SK-N-MC (cell line): ENCODE results near the gene ZBTB20.

Experiments
- DNase-seq: peaks from one replicate; pipeline ENCODE4 v3.0.0-alpha.2; 2011; ENCODE audit warnings: low read depth, low spot score
- H3K27ac ChIP-seq: fragments of 200-600 bp; sonication (generic); 2 replicates; pipeline ENCODE4 v1.5.1; 2016; ENCODE audit warnings: mixed run types
- H3K36me3 ChIP-seq: fragments of 200-600 bp; sonication (generic); 2 replicates; pipeline ENCODE4 v1.6.1; 2017; ENCODE audit warnings: antibody characterized with exemption, low read length, mixed read lengths; ENCODE audit not compliant: insufficient read depth
- H3K4me3 ChIP-seq: fragments of 200-600 bp; sonication (generic); 2 replicates; pipeline ENCODE4 v1.5.1; 2016
- H3K9ac ChIP-seq: fragments of 200-600 bp; sonication (generic); 2 replicates; pipeline ENCODE4 v1.8.0; 2017; ENCODE audit warnings: mixed run types, mixed read lengths; ENCODE audit not compliant: insufficient read length
- H3K9me3 ChIP-seq: fragments of 200-600 bp; sonication (generic); 2 replicates; pipeline ENCODE4 v1.6.1; 2017; ENCODE audit warnings: low read depth, mild to moderate bottlenecking, antibody characterized with exemption, low read length, moderate library complexity, mixed read lengths
- EZH2 ChIP-seq: fragments of 200-600 bp; sonication (generic); IDR thresholded peaks from one replicate; pipeline ENCODE4 v1.6.1; 2017; ENCODE audit warnings: antibody characterized with exemption
- FOXP2 ChIP-seq: optimal IDR thresholded peaks from 2 replicates; pipeline ENCODE3; 2011; ENCODE audit warnings: mild to moderate bottlenecking, moderate library complexity; ENCODE audit not compliant: insufficient read depth; ENCODE audit errors: extremely low read length, control extremely low read depth
- POLR2AphosphoS5 ChIP-seq: IDR thresholded peaks from 2 replicates; pipeline ENCODE4 v1.6.1; 2012; ENCODE audit warnings: mild to moderate bottlenecking, low read depth, low read length, borderline replicate concordance

Gene ZBTB20

DNA sequence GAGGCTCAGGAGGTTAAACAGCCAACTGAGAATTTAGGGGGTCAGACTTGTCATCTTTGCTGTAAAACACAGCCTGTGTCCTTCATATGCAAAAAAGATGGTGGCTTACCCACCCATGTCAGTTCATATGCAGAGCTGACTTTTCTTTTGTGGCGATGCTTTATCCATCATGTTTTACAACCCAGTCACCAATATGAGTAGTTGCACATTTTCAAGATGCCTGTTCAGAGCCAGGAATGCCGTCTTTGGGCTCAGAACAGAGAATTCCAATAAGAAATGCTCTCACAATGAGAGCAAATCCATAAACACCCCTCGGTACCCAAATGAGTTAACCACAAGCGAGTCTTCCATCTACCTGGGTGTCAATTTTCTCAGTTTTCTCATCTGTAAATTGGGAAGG lies 769.7 kb downstream of the ZBTB20 start:
- Histone ChIP-seq H3K4me3 (no peak overlapping the region), H3K9me3 (no peaks in the 10 kb centered on the region), H3K36me3 (no peaks in the 10 kb centered on the region), H3K27ac (no peak overlapping the region), H3K9ac (no peak overlapping the region)
- TF ChIP-seq POLR2AphosphoS5: no peak
- TF ChIP-seq FOXP2: no peak
- no peak for TF ChIP-seq EZH2
- no peak for DNase-seq

- Histone ChIP-seq H3K36me3 (no peaks in the 10 kb centered on the region), H3K4me3 (no peak overlapping the region), H3K9ac (no peak overlapping the region), H3K9me3 (no peaks in the 10 kb centered on the region), H3K27ac (no peak overlapping the region)
- no peak for DNase-seq
- no peak for TF ChIP-seq POLR2AphosphoS5
- TF ChIP-seq FOXP2: no peak
- no peak for TF ChIP-seq EZH2
These were observed 770.4 kb downstream of the ZBTB20 start for GRCh38 chr3:114376516-114377185.

- Histone ChIP-seq H3K9me3 (no peaks in the 10 kb centered on the region), H3K9ac (no peak overlapping the region), H3K4me3 (no peak overlapping the region), H3K27ac (no peak overlapping the region), H3K36me3 (no peaks in the 10 kb centered on the region)
- peak; percentile 18 for DNase-seq
- TF ChIP-seq EZH2: no peak
- TF ChIP-seq POLR2AphosphoS5: no peak
- no peak for TF ChIP-seq FOXP2
These were observed 771.3 kb downstream of the ZBTB20 start for GRCh38 chr3:114375608-114376421.

DNA sequence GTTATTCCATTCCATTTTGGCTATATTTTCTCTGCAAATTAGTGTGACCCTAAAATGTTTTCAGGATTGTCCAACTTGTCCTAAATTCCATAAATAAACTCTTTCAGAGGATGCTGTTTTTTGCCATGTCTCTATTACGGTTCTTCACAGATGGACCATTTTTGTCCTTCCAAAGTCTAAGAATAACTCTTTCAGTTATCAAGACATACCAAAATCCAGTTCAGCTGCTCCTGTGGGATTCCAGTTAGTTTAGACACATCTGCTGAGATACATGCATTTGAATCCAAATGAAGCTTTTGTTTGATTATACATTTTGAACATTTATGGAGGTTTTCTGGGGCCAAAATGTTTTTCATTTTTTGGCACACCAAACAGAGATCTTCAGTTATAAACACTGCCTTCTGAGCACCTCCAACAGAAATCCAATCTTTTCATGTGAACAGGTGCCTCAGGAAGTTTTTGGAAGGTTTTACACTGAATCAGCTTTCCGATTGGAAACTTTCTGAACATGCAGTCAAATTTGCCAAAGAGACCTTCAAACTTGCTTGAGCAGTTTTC lies 772.6 kb downstream of the ZBTB20 start:
- Histone ChIP-seq H3K36me3 (no peaks in the 10 kb centered on the region), H3K9me3 (no peaks in the 10 kb centered on the region), H3K9ac (no peak overlapping the region), H3K27ac (no peak overlapping the region), H3K4me3 (no peak overlapping the region)
- no peak for DNase-seq
- no peak for TF ChIP-seq POLR2AphosphoS5
- TF ChIP-seq EZH2: no peak
- no peak for TF ChIP-seq FOXP2

- no peak overlapping the region for H3K9ac ChIP-seq
- no peaks in the 10 kb centered on the region for H3K9me3 ChIP-seq
- TF ChIP-seq EZH2 (no peak), POLR2AphosphoS5 (no peak), FOXP2 (no peak)
- DNase-seq: no peak
- H3K36me3 ChIP-seq: no peaks in the 10 kb centered on the region
- no peak overlapping the region for H3K4me3 ChIP-seq
- H3K27ac ChIP-seq: no peak overlapping the region
These were observed 776.4 kb downstream of the ZBTB20 start for GRCh38 chr3:114370537-114371174.

GRCh38 chr3:114365909-114366308 lies 781.2 kb downstream of the ZBTB20 start:
- TF ChIP-seq EZH2: no peak
- no peak for TF ChIP-seq POLR2AphosphoS5
- TF ChIP-seq FOXP2: no peak
- H3K9ac ChIP-seq: no peak overlapping the region
- no peak for DNase-seq
- H3K9me3 ChIP-seq: no peaks in the 10 kb centered on the region
- no peak overlapping the region for H3K27ac ChIP-seq
- no peak overlapping the region for H3K4me3 ChIP-seq
- H3K36me3 ChIP-seq: no peaks in the 10 kb centered on the region

DNA sequence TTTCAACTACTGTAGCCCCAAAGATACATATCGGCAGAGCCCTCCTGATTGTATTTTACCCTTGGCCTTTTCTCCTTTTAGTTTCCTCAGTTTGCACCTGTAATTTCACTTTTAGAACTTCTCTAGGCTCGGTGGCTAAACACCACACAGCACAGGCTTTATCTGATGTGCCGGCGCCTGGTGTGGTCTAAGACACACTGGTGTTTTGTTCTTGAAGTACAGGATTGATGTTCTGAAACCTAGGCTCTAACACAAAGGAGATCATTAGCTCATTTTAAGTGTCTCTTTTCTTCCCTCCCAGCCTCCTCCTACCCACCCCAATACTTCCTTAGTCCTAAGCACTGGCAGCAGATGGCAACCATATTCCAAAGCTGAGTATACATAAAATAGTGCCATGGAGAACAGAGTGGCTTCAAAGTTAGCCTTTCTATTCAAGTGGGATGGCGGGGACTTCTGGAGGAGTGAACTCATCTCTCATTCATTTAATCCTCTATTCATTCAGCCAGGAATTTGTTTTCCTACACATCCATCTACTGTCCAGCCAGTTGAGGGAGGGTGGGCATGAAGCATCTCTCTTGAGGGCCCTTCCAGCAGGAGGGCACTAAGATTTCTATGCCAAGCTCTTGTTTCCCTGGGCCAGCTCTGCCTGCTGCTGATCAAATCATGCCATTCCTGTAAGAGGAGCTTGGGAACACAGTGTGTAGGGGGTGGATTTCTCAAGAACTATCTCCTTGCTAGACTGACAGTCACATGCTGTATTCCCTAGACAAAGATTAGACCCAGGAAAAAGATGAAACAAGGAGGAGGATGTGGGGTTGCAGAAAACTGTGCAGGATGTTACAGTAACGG lies 782.1 kb downstream of the ZBTB20 start:
- Histone ChIP-seq H3K9ac (no peak overlapping the region), H3K36me3 (no peaks in the 10 kb centered on the region), H3K4me3 (no peak overlapping the region), H3K9me3 (no peaks in the 10 kb centered on the region), H3K27ac (no peak overlapping the region)
- TF ChIP-seq EZH2 (no peak), FOXP2 (no peak), POLR2AphosphoS5 (no peak)
- no peak for DNase-seq
